ENCODE measurements around the gene TMBIM6. TPM values are rescaled to one million over a fixed set of nuclear protein-coding genes. Genes with fewer than 3 reads are reported as not detected.

The TMBIM6 gene
- 305 and 320 TPM in 2 replicates for total RNA-seq

DNA sequence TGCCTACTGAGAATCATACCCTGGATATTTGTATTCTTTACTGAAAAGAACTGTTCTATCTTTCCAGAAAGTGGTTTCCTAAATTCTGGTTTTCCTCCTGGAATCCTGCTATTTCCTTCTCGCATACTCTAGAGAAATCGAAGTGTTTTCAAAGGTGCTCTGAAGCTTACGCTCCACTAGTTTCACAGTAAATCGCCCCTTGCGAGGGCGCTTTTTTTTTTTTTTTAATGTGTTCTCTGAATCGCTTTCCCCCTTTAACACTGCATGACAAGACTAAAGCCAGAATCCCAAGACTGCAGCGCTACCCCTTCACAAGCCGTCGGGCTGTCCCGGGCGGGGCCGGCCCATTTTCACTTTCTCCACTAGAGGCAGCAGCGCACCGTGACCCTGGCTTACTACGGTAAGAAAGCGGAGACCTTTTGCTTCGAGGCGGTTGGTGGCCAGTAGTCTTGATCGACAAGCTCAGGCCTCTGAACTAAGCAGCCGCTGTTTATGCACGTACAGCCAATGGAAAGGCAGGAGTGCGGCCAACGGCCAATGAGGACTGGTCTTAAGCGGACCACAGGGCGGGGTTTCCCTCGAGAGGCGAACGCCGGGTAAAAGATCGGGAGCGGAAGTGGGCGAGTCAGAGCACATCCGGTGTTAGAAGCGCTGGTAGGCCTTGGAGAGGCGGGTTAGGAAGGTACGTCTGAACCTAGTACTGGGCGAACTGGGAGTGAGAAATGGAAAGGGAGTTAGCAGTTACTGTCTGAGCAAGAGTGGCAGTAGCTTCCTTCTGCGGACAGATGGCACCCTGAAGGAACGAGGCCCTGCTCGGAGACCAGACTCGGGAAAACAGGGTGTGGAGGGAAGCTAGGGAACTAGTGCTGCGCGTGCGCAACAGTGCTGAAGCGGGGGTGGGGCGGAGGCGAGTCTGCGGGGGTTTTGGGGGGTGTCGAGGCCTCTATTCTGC lies at the start of gene TMBIM6:
TMBIM6 (plus strand) TSS at position 628 of the 952 bp plus-strand sequence. CDS start 10,937 bp downstream, outside the sequence.

DNA sequence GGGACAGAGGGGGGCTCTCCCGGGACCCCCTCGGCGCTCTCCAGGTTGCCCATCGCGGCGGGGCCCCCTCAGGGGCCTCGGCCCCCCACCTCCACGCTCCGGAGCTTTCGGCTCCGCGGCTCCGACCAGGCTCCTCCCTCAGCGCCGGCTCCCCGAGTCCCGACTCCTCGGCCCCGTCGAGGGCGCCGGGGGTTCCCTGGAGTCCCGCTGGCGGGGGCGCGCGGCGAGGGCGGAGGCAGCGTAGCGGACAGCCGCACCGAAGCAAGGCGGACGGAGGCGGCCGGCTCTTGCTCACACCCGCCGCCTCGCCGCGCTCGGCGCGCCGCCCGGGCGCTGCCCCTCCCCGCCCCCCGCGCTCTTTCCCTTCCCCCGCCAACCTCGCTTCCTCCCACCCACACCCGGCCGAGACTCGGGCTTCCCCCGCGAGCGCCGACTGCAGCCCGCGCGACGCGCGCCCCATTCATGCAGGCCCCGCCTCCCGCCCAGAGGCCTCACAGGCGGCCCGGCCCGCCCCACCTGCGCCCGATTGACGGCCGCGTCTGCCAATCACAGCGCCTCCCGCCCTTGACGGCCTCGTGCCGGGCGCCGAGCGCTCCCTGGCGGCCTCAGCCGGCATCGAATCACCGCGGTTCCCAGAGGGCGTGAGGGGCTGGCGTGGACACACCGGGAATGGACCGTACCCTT lies 34.1 kb upstream of the TMBIM6 start, which contains the start of gene FMNL3:
FMNL3 (minus strand) TSS at position 278 of the 684 bp plus-strand sequence; CDS start at position 53, 225 bp downstream.

Other genes with a start within 250 kb of the TMBIM6 start
- 0.30 and 2.2 TPM in 2 replicates for gene KCNH3, start 202.5 kb upstream of the TMBIM6 start, total RNA-seq
- 76.9 and 78.8 TPM in 2 replicates for gene MCRS1, start 173.4 kb upstream of the TMBIM6 start, total RNA-seq
- under 0.01 and 0.34 TPM in 2 replicates for gene FAM186B, start 135.9 kb upstream of the TMBIM6 start, total RNA-seq
- 9.4 TPM in 2 replicates for gene PRPF40B, start 118.0 kb upstream of the TMBIM6 start, total RNA-seq
- gene FMNL3, start 34.2 kb upstream of the TMBIM6 start, total RNA-seq = 14.0 and 15.6 TPM in 2 replicates
- 17.1 and 18.9 TPM in 2 replicates for gene NCKAP5L, start 86.9 kb downstream of the TMBIM6 start, total RNA-seq
- gene BCDIN3D, start 101.5 kb downstream of the TMBIM6 start, total RNA-seq = 1.7 and 2.2 TPM in 2 replicates
- 0.15 and 2.5 TPM in 2 replicates for gene FAIM2, start 162.3 kb downstream of the TMBIM6 start, total RNA-seq
- gene AQP2, start 209.2 kb downstream of the TMBIM6 start, total RNA-seq = not detected in 2 replicates
- gene AQP5, start 220.3 kb downstream of the TMBIM6 start, total RNA-seq = not detected in 2 replicates
- gene AQP6, start 231.4 kb downstream of the TMBIM6 start, total RNA-seq = not detected in 2 replicates